Measurements from ENCODE around the gene AGTRAP.

The AGTRAP gene

DNA sequence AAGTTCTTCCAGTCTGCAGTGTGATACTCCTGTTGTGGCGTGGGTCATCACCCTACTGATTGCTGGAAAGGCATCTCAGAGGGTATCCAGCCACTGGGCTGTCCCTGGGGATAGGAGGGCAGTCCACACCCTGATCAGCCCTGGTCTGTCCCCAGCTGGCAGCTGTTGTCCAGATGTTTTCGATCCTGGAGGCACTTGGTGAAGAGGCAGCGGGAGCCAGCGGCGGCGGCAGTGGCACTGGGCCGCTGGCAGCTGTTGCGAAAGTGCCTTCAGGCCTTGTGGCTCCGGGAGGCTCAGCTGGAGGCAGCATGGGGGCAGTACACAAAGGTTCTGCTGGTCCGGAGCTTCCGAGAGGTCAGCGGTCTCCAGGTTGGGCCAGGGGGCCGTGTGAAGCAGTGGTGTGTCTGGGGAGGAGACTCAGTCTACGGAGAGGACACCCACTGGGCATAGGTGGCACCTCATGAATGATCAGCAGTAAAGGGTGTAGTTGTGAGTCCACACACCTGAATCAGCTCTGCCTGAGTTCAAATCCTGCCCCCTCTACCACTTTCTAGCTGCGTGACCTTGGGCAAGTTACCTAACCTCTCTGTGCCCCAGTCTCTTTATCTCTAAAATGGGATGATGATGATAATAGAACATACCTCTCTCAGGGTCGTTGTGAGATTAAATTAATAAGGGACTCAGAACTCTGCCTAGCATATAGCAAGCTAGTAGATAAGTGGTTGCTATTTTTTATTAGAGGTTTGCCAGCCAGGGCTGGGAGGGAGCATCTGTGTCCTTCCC, 32.2 kb downstream of the AGTRAP start:
- Histone ChIP-seq H3K4me3 (no peak overlapping the region), H3K9me3 (no peaks in the 10 kb centered on the region), H3K4me1 (no peaks in the 10 kb centered on the region), H3K36me3 (replicated peaks) (no peaks in the 10 kb centered on the region), H3K27me3 (ENCODE audit: low read depth) (no peaks in the 10 kb centered on the region)
- in situ Hi-C loops (cut with MboI; ENCODE audit: low sequenced_read_pairs): no loop called here
- no peak for DNase-seq (ENCODE audit: low spot score in 2 of 2)

GRCh38 chr1:11768821-11769220, 32.9 kb downstream of the AGTRAP start:
- in situ Hi-C loops (cut with MboI; ENCODE audit: low sequenced_read_pairs): no loop called here
- Histone ChIP-seq H3K4me3 (no peak overlapping the region), H3K27me3 (ENCODE audit: low read depth) (no peaks in the 10 kb centered on the region), H3K9me3 (no peaks in the 10 kb centered on the region), H3K4me1 (no peaks in the 10 kb centered on the region), H3K36me3 (replicated peaks) (no peaks in the 10 kb centered on the region)
- peak in 1 of 2 experiments; percentile 37 for DNase-seq (ENCODE audit: low spot score in 2 of 2)

- DNase-seq (ENCODE audit: low spot score in 2 of 2): no peak
- Histone ChIP-seq H3K4me3 (no peak overlapping the region), H3K4me1 (no peaks in the 10 kb centered on the region), H3K36me3 (replicated peaks) (no peaks in the 10 kb centered on the region), H3K27me3 (ENCODE audit: low read depth) (no peaks in the 10 kb centered on the region), H3K9me3 (no peaks in the 10 kb centered on the region)
- in situ Hi-C loops (cut with MboI; ENCODE audit: low sequenced_read_pairs): no loop called here
Observed at GRCh38 chr1:11769274-11769673, 33.3 kb downstream of the AGTRAP start.

- Histone ChIP-seq H3K27me3 (ENCODE audit: low read depth) (no peaks in the 10 kb centered on the region), H3K4me1 (no peaks in the 10 kb centered on the region), H3K9me3 (no peaks in the 10 kb centered on the region), H3K4me3 (no peak overlapping the region), H3K36me3 (replicated peaks) (no peaks in the 10 kb centered on the region)
- DNase-seq (ENCODE audit: low spot score in 2 of 2): no peak
- in situ Hi-C loops (cut with MboI; ENCODE audit: low sequenced_read_pairs): no loop called here
Observed at GRCh38 chr1:11770011-11770410, 34.1 kb downstream of the AGTRAP start.

DNA sequence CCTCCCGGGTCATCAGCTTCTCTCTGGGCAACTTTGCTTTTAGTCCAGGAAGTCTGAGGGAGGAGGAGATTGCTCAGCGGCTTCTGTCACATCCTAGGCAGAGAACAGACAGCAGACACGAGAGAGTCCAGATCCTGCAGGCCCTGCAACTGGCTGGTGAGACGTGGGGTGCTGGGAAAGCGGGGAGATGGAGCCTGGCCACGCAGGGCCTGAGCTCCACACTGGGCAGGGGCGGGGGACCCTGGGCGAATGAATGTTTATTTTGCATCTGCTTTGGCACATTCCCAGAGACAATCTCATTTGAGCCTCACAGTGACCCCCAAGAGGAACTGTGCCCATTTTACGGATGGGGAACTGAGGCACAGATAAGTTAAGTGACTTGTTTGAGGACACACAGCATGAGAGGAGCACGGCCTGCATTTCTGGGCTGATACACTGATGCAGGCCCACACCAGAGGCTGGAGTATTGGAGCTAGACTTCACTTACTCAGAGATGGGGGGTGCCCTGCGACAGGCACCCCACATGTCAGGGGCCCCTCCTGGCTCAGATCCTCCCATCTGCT, 35.6 kb downstream of the AGTRAP start:
- Histone ChIP-seq H3K4me1 (no peaks in the 10 kb centered on the region), H3K36me3 (replicated peaks) (no peaks in the 10 kb centered on the region), H3K9me3 (no peaks in the 10 kb centered on the region), H3K27me3 (ENCODE audit: low read depth) (no peaks in the 10 kb centered on the region), H3K4me3 (no peak overlapping the region)
- in situ Hi-C loops (cut with MboI; ENCODE audit: low sequenced_read_pairs): no loop called here
- DNase-seq (ENCODE audit: low spot score in 2 of 2): no peak

GRCh38 chr1:11772458-11772857, 36.5 kb downstream of the AGTRAP start:
- no peaks in the 10 kb centered on the region for H3K27me3 ChIP-seq (ENCODE audit: low read depth)
- H3K9me3 ChIP-seq: no peaks in the 10 kb centered on the region
- H3K4me3 ChIP-seq: no peak overlapping the region
- no peaks in the 10 kb centered on the region for H3K4me1 ChIP-seq
- no peaks in the 10 kb centered on the region for H3K36me3 ChIP-seq (replicated peaks)
- DNase-seq (ENCODE audit: low spot score in 2 of 2): no peak
- in situ Hi-C loops (cut with MboI; ENCODE audit: low sequenced_read_pairs): no loop called here

DNA sequence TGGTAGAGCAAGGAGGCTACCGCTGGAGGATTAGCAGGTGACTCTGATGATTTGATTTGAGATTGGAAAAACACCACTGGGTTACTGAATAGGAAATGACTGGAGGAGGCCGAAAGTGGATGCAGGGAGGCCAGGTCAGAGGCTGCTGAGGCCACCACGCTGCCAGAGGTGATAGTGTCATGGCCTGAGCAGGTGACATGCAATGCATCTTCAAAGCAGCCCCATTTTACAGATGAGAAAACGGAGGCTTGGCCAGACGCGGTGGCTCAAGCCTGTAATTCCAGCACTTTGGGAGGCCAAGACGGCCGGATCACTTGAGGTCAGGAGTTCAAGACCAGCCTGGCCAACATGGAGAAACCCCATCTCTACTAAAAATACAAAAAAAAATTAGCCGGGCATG, 38.8 kb downstream of the AGTRAP start:
- Histone ChIP-seq H3K36me3 (replicated peaks) (no peaks in the 10 kb centered on the region), H3K4me3 (no peak overlapping the region), H3K9me3 (no peaks in the 10 kb centered on the region), H3K27me3 (ENCODE audit: low read depth) (no peaks in the 10 kb centered on the region), H3K4me1 (no peaks in the 10 kb centered on the region)
- DNase-seq (ENCODE audit: low spot score in 2 of 2): no peak
- in situ Hi-C loops (cut with MboI; ENCODE audit: low sequenced_read_pairs): no loop called here

- no peak for DNase-seq (ENCODE audit: low spot score in 2 of 2)
- in situ Hi-C loops (cut with MboI; ENCODE audit: low sequenced_read_pairs): no loop called here
Observed at GRCh38 chr1:11777658-11778322, 41.9 kb downstream of the AGTRAP start.

DNA sequence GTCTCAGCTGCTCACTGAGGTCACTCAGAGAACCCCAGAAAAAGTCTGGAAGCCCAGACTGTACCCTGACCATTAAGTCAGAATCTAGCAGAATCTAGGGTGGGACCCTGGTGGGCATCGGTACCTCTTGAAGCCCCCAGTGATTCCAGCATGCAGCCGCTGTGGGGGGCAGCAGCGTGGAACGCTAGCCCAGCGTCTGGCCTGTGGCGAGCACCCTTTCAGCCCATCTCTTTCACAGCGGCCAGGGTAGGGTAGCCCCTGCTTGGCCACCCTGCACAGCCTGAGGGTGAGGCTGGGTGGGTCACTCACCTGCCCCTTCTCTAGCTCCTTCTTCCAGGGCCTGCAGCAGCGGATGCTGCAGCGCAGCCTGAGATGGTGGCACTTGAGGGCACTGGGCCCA, 42.4 kb downstream of the AGTRAP start:
- H3K27me3 ChIP-seq (ENCODE audit: low read depth): no peaks in the 10 kb centered on the region
- DNase-seq (ENCODE audit: low spot score in 2 of 2): no peak
- in situ Hi-C loops (cut with MboI; ENCODE audit: low sequenced_read_pairs): no loop called here
- no peak overlapping the region for H3K4me3 ChIP-seq
- H3K36me3 ChIP-seq (replicated peaks): no peaks in the 10 kb centered on the region
- H3K9me3 ChIP-seq: no peaks in the 10 kb centered on the region
- H3K4me1 ChIP-seq: no peaks in the 10 kb centered on the region

More at GRCh38 chr1:11777658-11778322, 41.9 kb downstream of the AGTRAP start:
- H3K9me3 ChIP-seq: no peaks in the 10 kb centered on the region
- H3K4me1 ChIP-seq: no peaks in the 10 kb centered on the region
- H3K27me3 ChIP-seq (ENCODE audit: low read depth): no peaks in the 10 kb centered on the region
- H3K36me3 ChIP-seq (replicated peaks): no peaks in the 10 kb centered on the region
- H3K4me3 ChIP-seq: no peak overlapping the region

DNA sequence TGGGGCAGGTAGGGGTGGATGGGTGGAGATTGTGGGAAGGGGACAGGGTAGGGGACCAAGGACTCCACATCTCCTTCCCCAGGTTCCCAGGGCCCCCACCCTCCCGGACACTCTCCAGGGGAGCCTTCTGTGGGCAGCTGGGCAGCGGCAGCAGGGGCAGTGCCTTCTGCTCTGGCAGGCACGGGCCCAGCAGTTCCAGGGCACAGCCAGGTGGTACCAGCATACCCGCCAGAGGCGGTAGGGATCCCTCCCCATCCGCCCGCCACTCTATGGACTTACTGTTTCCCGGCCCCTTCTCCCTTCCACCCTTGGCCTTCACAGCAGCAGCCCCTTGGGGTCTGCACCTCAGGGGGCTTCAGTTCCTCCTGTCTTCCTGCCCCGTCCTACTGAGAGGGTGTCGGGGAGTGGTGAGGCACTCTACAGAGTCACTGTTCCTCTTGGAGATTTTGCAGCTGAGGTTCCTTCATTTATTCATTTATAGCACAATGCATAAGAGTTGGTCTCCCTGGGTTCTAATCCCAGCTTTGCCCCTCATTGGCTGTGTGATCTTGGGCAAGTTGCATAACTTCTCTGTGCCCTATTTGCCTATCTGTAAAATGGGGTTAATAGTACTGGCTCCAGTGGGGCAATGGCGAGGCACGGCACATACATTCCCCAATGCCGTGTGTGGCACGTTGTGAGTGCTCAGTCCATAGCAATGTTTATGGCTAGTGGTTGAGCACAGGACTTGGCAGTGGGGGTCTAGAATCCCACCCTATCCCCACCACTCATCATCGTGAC, 43.1 kb downstream of the AGTRAP start:
- no peak for DNase-seq (ENCODE audit: low spot score in 2 of 2)
- Histone ChIP-seq H3K36me3 (replicated peaks) (no peaks in the 10 kb centered on the region), H3K9me3 (no peaks in the 10 kb centered on the region), H3K27me3 (ENCODE audit: low read depth) (no peaks in the 10 kb centered on the region), H3K4me3 (no peak overlapping the region), H3K4me1 (no peaks in the 10 kb centered on the region)
- in situ Hi-C loops (cut with MboI; ENCODE audit: low sequenced_read_pairs): no loop called here

DNA sequence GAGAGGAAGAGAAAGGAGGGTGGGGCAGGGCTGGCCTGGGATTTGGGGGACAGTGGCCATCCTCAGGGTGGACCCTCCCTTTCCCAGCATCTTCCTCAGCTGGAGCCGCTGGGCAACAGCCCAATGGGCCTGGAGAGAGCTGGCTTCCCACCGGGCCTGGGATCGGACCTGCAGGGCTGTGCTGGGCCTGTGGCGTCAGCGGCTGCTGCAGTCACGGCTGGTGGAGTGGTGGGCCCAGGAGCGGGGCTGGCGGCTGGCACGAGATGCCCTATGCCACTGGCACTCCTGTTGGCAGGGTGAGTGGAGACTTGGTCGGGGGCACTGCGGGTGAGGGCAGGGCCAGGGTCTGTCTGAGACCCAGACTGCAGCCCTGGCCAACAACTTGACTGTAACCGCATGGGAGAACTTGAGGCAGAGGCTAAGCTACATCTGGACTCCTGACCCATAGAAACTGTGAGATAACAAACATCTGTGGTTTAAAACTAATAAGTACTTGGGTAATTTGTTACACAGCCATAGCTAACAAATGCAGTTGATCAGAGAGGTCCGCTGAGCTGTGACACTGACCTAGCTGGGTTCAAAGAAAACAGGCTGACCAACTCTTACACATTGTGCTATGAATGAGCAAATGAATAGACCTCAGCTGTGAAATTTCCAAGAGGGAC, 43.9 kb downstream of the AGTRAP start:
- H3K27me3 ChIP-seq (ENCODE audit: low read depth): no peaks in the 10 kb centered on the region
- no peak for DNase-seq (ENCODE audit: low spot score in 2 of 2)
- in situ Hi-C loops (cut with MboI; ENCODE audit: low sequenced_read_pairs): no loop called here
- H3K4me1 ChIP-seq: no peaks in the 10 kb centered on the region
- no peaks in the 10 kb centered on the region for H3K9me3 ChIP-seq
- no peaks in the 10 kb centered on the region for H3K36me3 ChIP-seq (replicated peaks)
- H3K4me3 ChIP-seq: no peak overlapping the region

DNA sequence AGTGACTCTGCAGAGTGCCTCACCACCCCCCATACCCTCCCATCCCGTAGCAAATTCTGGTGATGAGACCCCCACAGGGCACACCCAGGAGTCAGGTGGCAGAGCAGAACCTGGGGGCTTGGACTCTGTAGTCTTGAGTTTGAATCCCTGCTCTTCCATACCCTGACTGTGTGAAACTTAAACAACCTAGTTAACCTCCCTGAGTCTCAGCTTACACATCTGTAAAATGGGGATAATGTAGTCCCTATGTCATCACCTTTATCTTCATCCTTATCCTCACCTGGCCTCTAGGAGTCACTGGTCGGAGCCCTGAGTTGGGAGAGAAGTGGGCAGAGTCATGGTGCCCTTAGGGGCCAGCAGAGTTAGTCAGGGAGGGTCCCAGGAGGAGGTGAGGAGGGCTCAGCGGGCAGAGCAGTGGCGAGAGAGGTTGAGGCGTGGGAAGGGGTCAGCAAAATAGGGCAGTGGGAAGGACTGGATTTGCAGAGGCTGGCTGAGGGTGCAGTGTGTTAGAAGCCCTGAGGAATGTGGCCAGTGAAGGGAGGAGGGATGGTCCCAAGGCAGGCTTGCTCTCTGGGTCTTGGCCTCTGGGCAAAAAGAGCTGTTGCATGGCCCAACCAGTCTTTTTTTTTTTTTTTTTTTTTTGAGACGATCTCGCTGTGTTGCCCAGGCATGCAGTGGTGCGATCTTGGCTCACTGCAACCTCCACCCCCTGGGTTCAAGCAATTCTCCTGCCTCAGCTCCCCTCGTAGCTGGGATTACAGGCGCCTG, 44.6 kb downstream of the AGTRAP start:
- Histone ChIP-seq H3K9me3 (no peaks in the 10 kb centered on the region), H3K36me3 (replicated peaks) (no peaks in the 10 kb centered on the region), H3K4me3 (no peak overlapping the region), H3K27me3 (ENCODE audit: low read depth) (no peaks in the 10 kb centered on the region), H3K4me1 (no peaks in the 10 kb centered on the region)
- no peak for DNase-seq (ENCODE audit: low spot score in 2 of 2)
- in situ Hi-C loops (cut with MboI; ENCODE audit: low sequenced_read_pairs): no loop called here

- H3K27me3 ChIP-seq (ENCODE audit: low read depth): no peaks in the 10 kb centered on the region
- no peaks in the 10 kb centered on the region for H3K9me3 ChIP-seq
- H3K36me3 ChIP-seq (replicated peaks): no peaks in the 10 kb centered on the region
- no peak overlapping the region for H3K4me3 ChIP-seq
- no peak for DNase-seq (ENCODE audit: low spot score in 2 of 2)
- no peaks in the 10 kb centered on the region for H3K4me1 ChIP-seq
- in situ Hi-C loops (cut with MboI; ENCODE audit: low sequenced_read_pairs): no loop called here
Observed at GRCh38 chr1:11781297-11781696, 45.4 kb downstream of the AGTRAP start.

Data from HAP-1 (cell line).